Breast epithelium (tissue), 4 donors: ENCODE results near the gene ITGB8. TPM values are rescaled to one million over a fixed set of nuclear protein-coding genes. Genes with fewer than 3 reads are reported as not detected.

ENCODE experiments used
- DNase-seq, 2 donors: peaks; one replicate each; pipeline ENCODE4 v3.0.0-alpha.2; 2019; ENCODE audit warnings: low spot score in 2 of 2
- H3K27ac ChIP-seq, 2 donors: fragments of 200-600 bp; sonication (generic) in 1 of 2; one replicate each; pipeline ENCODE4 v1.5.1; 2016 to 2019; ENCODE audit warnings: mild to moderate bottlenecking in 1 of 2
- H3K27me3 ChIP-seq, 2 donors: fragments of 200-600 bp; sonication (generic) in 1 of 2; one replicate each; pipeline versions ENCODE4 v1.5.1 to v1.6.0; 2017 to 2019; ENCODE audit warnings: control low read depth in 1 of 2, mild to moderate bottlenecking in 1 of 2
- H3K36me3 ChIP-seq: fragments of 200-600 bp; one replicate; pipeline ENCODE4 v1.5.1; 2019
- H3K4me1 ChIP-seq, 2 donors: fragments of 200-600 bp; sonication (generic); one replicate each; pipeline ENCODE4 v1.5.1; 2016 to 2019; ENCODE audit warnings: control low read depth in 1 of 2
- H3K4me3 ChIP-seq, 3 donors: fragments of 200-600 bp; sonication (generic); 1 replicate in 2 of 3; 2 replicates in 1 of 3; pipeline ENCODE4 v1.5.1; 2016 to 2019; ENCODE audit warnings: mild to moderate bottlenecking in 3 of 3, moderate library complexity in 2 of 3
- H3K9me3 ChIP-seq, 2 donors: fragments of 200-600 bp; sonication (generic) in 1 of 2; one replicate each; pipeline ENCODE4 v1.5.1; 2016 to 2019; ENCODE audit warnings: control low read depth in 1 of 2
- CTCF ChIP-seq, 3 donors: fragments of 450-650 bp; IDR thresholded peaks; one replicate each; pipeline ENCODE4 v1.5.1; 2016 to 2017; ENCODE audit warnings: antibody characterized with exemption in 3 of 3, mild to moderate bottlenecking in 3 of 3, moderate library complexity in 3 of 3
- POLR2A ChIP-seq: fragments of 450-650 bp; IDR thresholded peaks from one replicate; pipeline ENCODE4 v1.6.1; 2016; ENCODE audit warnings: antibody characterized with exemption, mild to moderate bottlenecking, moderate library complexity
- POLR2AphosphoS5 ChIP-seq, 3 donors: sonication (generic); formaldehyde crosslinking; IDR thresholded peaks; one replicate each; pipeline ENCODE4 v1.6.1; 2017; ENCODE audit warnings: antibody characterized with exemption in 3 of 3
- intact Hi-C: fragments of 100-400 bp; cut with DNase I; formaldehyde crosslinking; loops from one replicate; pipeline ENCODE4 v1.15.1; 2023; ENCODE audit warnings: low total_unique reads
- total RNA-seq, 3 donors: library from RNA; depleted of rRNA; stranded (reverse); fragments of >200 nt; gene quantifications; one replicate each; pipeline ENCODE4 v1.1.0, GENCODE V29; 2016

The ITGB8 gene
- total RNA-seq, 3 donors from 2014 or later = 1.6 to 154 (median 52.1) TPM

GRCh38 chr7:20393021-20393610, 62.4 kb downstream of the ITGB8 start:
- no peaks in the 10 kb centered on the region for H3K4me1 ChIP-seq
- no peak overlapping the region for H3K27ac ChIP-seq
- intact Hi-C loops = no loop called here
- H3K9me3 ChIP-seq = no peaks in the 10 kb centered on the region
- DNase-seq = no peak
- H3K36me3 ChIP-seq = peaks cover 4% of the 10 kb centered on the region
- no peak overlapping the region for H3K4me3 ChIP-seq
- TF ChIP-seq CTCF (IDR thresholded peaks at IDR 0.05) (no peak), POLR2AphosphoS5 (IDR thresholded peaks at IDR 0.05) (no peak), POLR2A (no peak)
- H3K27me3 ChIP-seq = no peaks in the 10 kb centered on the region

- no peak for DNase-seq
- peaks cover 4% of the 10 kb centered on the region for H3K36me3 ChIP-seq
- H3K9me3 ChIP-seq = no peaks in the 10 kb centered on the region
- H3K27ac ChIP-seq = no peak overlapping the region
- intact Hi-C loops = no loop called here
- no peaks in the 10 kb centered on the region for H3K4me1 ChIP-seq
- no peak for TF ChIP-seq POLR2AphosphoS5 (IDR thresholded peaks at IDR 0.05)
- no peak for TF ChIP-seq POLR2A
- TF ChIP-seq CTCF (IDR thresholded peaks at IDR 0.05) = no peak
- H3K27me3 ChIP-seq = no peaks in the 10 kb centered on the region
- no peak overlapping the region for H3K4me3 ChIP-seq
Observed at GRCh38 chr7:20393616-20394015, 62.9 kb downstream of the ITGB8 start.

- H3K36me3 ChIP-seq = peaks cover 4% of the 10 kb centered on the region
- intact Hi-C loops = no loop called here
- H3K4me3 ChIP-seq = no peak overlapping the region
- H3K9me3 ChIP-seq = no peaks in the 10 kb centered on the region
- no peak for DNase-seq
- no peaks in the 10 kb centered on the region for H3K27me3 ChIP-seq
- no peak overlapping the region for H3K27ac ChIP-seq
- TF ChIP-seq CTCF (IDR thresholded peaks at IDR 0.05) (no peak), POLR2AphosphoS5 (IDR thresholded peaks at IDR 0.05) (no peak), POLR2A (no peak)
- H3K4me1 ChIP-seq = no peaks in the 10 kb centered on the region
Observed at GRCh38 chr7:20394284-20394683, 63.6 kb downstream of the ITGB8 start.

- Histone ChIP-seq H3K4me3 (no peak overlapping the region), H3K36me3 (peaks cover 4% of the 10 kb centered on the region), H3K4me1 (no peaks in the 10 kb centered on the region), H3K9me3 (no peaks in the 10 kb centered on the region), H3K27ac (no peak overlapping the region), H3K27me3 (no peaks in the 10 kb centered on the region)
- intact Hi-C loops = no loop called here
- TF ChIP-seq POLR2A (no peak), CTCF (IDR thresholded peaks at IDR 0.05) (no peak), POLR2AphosphoS5 (IDR thresholded peaks at IDR 0.05) (no peak)
- DNase-seq = no peak
Observed at GRCh38 chr7:20395104-20395503, 64.4 kb downstream of the ITGB8 start.

GRCh38 chr7:20395511-20395910, 64.8 kb downstream of the ITGB8 start:
- no peak for DNase-seq
- no peak overlapping the region for H3K27ac ChIP-seq
- peaks cover 4% of the 10 kb centered on the region for H3K36me3 ChIP-seq
- intact Hi-C loops = no loop called here
- no peaks in the 10 kb centered on the region for H3K27me3 ChIP-seq
- H3K4me3 ChIP-seq = no peak overlapping the region
- TF ChIP-seq CTCF (IDR thresholded peaks at IDR 0.05) (no peak), POLR2A (no peak), POLR2AphosphoS5 (IDR thresholded peaks at IDR 0.05) (no peak)
- H3K4me1 ChIP-seq = no peaks in the 10 kb centered on the region
- H3K9me3 ChIP-seq = no peaks in the 10 kb centered on the region
